Activated CD4-positive, alpha-beta memory T cell treated with anti-CD3 and anti-CD28 coated beads for 36 hours (primary cell): Measurements from ENCODE around the gene SLC38A5. TPM values are rescaled to one million over a fixed set of nuclear protein-coding genes. Genes with fewer than 3 reads are reported as not detected.

Experiments used
- CTCF ChIA-PET: fragments of 350-600 bp; sonication (Branson Sonifier 250); formaldehyde crosslinking; loops from one replicate; lab custom pipeline; 2021; ENCODE audit warnings: antibody characterized with exemption, inconsistent platforms; lab: Charles Lee
- POLR2A ChIA-PET: fragments of 350-600 bp; sonication (Branson Sonifier 250); formaldehyde crosslinking; loops from one replicate; lab custom pipeline; 2021; ENCODE audit warnings: antibody characterized with exemption; lab: Charles Lee
- DNase-seq: peaks from one replicate; pipeline ENCODE4 v3.0.0-alpha.2; 2020
- H3K27ac Mint-ChIP-seq: one replicate; pipeline ENCODE4 v1.8.0; 2021; ENCODE audit warnings: mixed read lengths
- H3K27me3 Mint-ChIP-seq: one replicate; pipeline ENCODE4 v1.8.0; 2021; ENCODE audit warnings: mixed read lengths
- H3K36me3 Mint-ChIP-seq: one replicate; pipeline ENCODE4 v1.8.0; 2021; ENCODE audit warnings: mixed read lengths
- H3K4me1 Mint-ChIP-seq: one replicate; pipeline ENCODE4 v1.8.0; 2021; ENCODE audit warnings: low read depth, mixed read lengths
- H3K4me3 Mint-ChIP-seq: one replicate; pipeline ENCODE4 v1.8.0; 2021; ENCODE audit warnings: mild to moderate bottlenecking, mixed read lengths
- H3K9me3 Mint-ChIP-seq: one replicate; pipeline ENCODE4 v1.8.0; 2021; ENCODE audit warnings: mixed read lengths
- intact Hi-C: fragments of 100-400 bp; cut with micrococcal nuclease; formaldehyde crosslinking; loops from one replicate; pipeline ENCODE4 v1.15.1; 2023
- total RNA-seq, 2 experiments: library from RNA; stranded (reverse); gene quantifications; one replicate each; pipeline ENCODE4 v1.2.3, GENCODE V29; 2021

The SLC38A5 gene
- total RNA-seq, 2 experiments from 2014 or later: 70.7 to 73.0 TPM

DNA sequence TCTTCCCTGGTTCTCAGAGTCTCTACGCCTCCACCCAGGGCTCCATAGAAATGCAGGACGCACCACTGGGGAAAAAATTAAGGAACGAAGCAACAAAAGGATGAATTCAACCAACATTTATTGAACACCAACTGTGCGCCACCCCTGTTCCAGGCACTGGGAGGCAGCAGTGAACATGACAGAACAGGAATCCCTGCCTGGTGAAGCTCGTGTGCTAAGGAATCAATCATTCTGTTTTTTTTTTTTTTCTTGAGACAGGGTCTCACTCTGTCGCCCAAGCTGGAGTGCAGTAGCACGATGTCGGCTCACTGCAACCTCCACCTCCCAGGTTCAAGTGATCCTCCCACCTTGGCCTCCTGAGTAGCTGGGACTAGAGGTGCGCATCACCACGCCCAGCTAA lies 4.1 kb upstream of the SLC38A5 start:
- ChIA-PET POLR2A (interaction anchor here (1.2 kb wide), 1 partner anchor 100 kb away, joined by 3 read pairs; the partner anchor contains the start of gene RBM3), CTCF (interaction anchor here (0.6 to 1.9 kb wide), 7 partner anchors 9 to 426 kb away, joined by 3 to 5 read pairs (median 4); no protein-coding TSS in a partner anchor)
- Mint-ChIP-seq H3K4me3 (no peak overlapping the region), H3K36me3 (peaks cover 9% of the 10 kb centered on the region), H3K27ac (no peak overlapping the region), H3K27me3 (no peaks in the 10 kb centered on the region), H3K9me3 (no peaks in the 10 kb centered on the region), H3K4me1 (peaks cover 28% of the 10 kb centered on the region)
- peak; percentile 38 for DNase-seq
- intact Hi-C loops: no loop called here

GRCh38 chrX:48473704-48473990 lies 3.6 kb upstream of the SLC38A5 start:
- no peaks in the 10 kb centered on the region for H3K27me3 Mint-ChIP-seq
- ChIA-PET CTCF (interaction anchor here (1.7 kb wide), 1 partner anchor 8 kb away, joined by 5 read pairs; no protein-coding TSS in a partner anchor), POLR2A (no interaction called here)
- peaks cover 9% of the 10 kb centered on the region for H3K36me3 Mint-ChIP-seq
- no peaks in the 10 kb centered on the region for H3K9me3 Mint-ChIP-seq
- no peak for DNase-seq
- no peak overlapping the region for H3K27ac Mint-ChIP-seq
- intact Hi-C loops: no loop called here
- H3K4me1 Mint-ChIP-seq: peaks cover 26% of the 10 kb centered on the region
- no peak overlapping the region for H3K4me3 Mint-ChIP-seq

GRCh38 chrX:48472851-48473703 lies 3.0 kb upstream of the SLC38A5 start:
- CTCF ChIA-PET: interaction anchor here (1.7 kb wide), 1 partner anchor 7 kb away, joined by 5 read pairs; no protein-coding TSS in a partner anchor
- Mint-ChIP-seq H3K27me3 (no peaks in the 10 kb centered on the region), H3K27ac (no peak overlapping the region), H3K4me1 (peaks cover 24% of the 10 kb centered on the region), H3K4me3 (no peak overlapping the region), H3K9me3 (no peaks in the 10 kb centered on the region), H3K36me3 (peaks cover 5% of the 10 kb centered on the region)
- POLR2A ChIA-PET: no interaction called here
- no peak for DNase-seq
- intact Hi-C loops: no loop called here

- no peak for DNase-seq
- no peak overlapping the region for H3K4me3 Mint-ChIP-seq
- H3K4me1 Mint-ChIP-seq: peaks cover 19% of the 10 kb centered on the region
- POLR2A ChIA-PET: no interaction called here
- intact Hi-C loops: no loop called here
- no peak overlapping the region for H3K27ac Mint-ChIP-seq
- H3K36me3 Mint-ChIP-seq: peaks cover 6% of the 10 kb centered on the region
- no peaks in the 10 kb centered on the region for H3K27me3 Mint-ChIP-seq
- CTCF ChIA-PET: no interaction called here
- H3K9me3 Mint-ChIP-seq: no peaks in the 10 kb centered on the region
These were observed 2.2 kb upstream of the SLC38A5 start for GRCh38 chrX:48472225-48472624.

GRCh38 chrX:48471504-48471903 lies 1.4 kb upstream of the SLC38A5 start:
- no peak for DNase-seq
- Mint-ChIP-seq H3K27me3 (no peaks in the 10 kb centered on the region), H3K4me1 (peaks cover 20% of the 10 kb centered on the region), H3K36me3 (peaks cover 12% of the 10 kb centered on the region), H3K9me3 (no peaks in the 10 kb centered on the region), H3K27ac (no peak overlapping the region), H3K4me3 (no peak overlapping the region)
- CTCF ChIA-PET: interaction anchor here (0.5 kb wide), 1 partner anchor 382 kb away, joined by 3 read pairs; no protein-coding TSS in a partner anchor
- intact Hi-C loops: no loop called here
- POLR2A ChIA-PET: no interaction called here

DNA sequence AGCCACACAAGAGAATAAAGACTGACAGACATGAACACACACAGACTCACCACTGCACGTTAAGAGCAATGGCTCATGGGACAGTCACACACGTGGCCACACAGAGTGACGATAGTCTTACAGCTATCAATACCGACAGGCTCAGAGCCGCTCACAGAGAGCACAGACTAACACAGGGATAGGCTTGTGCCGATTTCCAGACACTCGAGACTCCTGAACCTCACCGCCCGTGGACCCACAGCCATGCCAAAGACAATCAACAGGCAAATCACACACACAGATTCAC lies 716 bp upstream of the SLC38A5 start:
- Mint-ChIP-seq H3K9me3 (no peaks in the 10 kb centered on the region), H3K4me3 (no peak overlapping the region), H3K36me3 (peaks cover 16% of the 10 kb centered on the region), H3K4me1 (peaks cover 26% of the 10 kb centered on the region), H3K27me3 (no peaks in the 10 kb centered on the region), H3K27ac (no peak overlapping the region)
- intact Hi-C loops: no loop called here
- DNase-seq: no peak
- POLR2A ChIA-PET: no interaction called here
- CTCF ChIA-PET: interaction anchor here (0.5 kb wide), 1 partner anchor 382 kb away, joined by 3 read pairs; no protein-coding TSS in a partner anchor

DNA sequence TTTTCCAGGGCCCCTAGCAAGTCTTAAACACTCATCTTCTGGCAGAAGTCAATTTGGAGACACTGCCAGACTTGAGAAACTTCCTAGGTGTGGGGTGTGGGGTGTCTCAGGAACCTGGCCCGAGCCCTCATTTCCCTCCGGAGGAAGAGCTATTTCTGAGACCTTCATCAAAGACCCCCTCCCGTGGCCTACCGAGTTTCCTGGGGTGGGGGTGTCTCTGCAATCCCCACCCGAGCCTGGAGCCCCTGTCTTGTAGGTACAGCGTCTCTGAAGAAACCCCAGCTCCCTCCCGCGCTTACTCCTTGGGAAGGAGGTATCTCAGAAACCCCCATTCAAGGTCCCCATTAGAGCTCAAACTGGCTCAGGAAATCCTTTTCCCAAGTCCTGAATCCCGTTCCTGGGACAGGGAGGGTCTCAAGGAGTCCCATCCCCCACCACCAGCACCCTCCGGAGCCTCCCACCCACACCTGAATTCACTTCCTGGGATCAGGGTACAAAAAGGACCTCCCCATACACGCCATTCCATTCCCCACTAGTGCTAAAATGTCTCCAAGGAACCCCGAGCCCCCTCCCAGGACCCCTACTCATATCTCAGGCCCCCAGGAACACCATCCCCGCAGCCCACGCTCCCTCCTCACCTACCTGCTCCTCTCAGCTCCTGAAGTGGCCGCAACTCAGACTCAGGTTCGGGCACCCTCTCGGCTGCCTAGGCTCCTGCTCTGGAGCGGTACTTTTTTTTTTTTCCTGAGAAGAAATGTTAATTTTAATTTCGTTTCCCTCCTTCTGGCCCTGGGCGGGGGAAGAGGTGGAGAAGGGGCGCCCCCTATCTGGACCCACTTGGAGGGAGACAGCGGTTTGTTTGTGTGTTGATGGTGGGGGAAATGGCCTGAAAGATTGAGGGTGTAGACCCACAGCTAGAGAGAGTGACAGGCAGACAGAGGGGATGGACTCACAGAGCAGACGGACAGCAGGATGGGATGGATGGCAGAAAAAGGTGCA lies 1.1 kb downstream of the SLC38A5 start:
- Mint-ChIP-seq H3K36me3 (peaks cover 26% of the 10 kb centered on the region), H3K4me3 (peak overlapping the region; percentile 95), H3K4me1 (peaks cover 34% of the 10 kb centered on the region), H3K9me3 (no peaks in the 10 kb centered on the region), H3K27me3 (no peaks in the 10 kb centered on the region), H3K27ac (peak overlapping the region; percentile 93)
- intact Hi-C loops: loop anchor here (5.0 kb wide), 1 partner anchor 397 kb away; the partner anchor contains the start of gene ZNF630
- CTCF ChIA-PET: interaction anchor here (1.4 kb wide), 1 partner anchor 386 kb away, joined by 4 read pairs; no protein-coding TSS in a partner anchor
- peak; percentile 62 for DNase-seq
- POLR2A ChIA-PET: interaction anchor here (2.0 kb wide), 1 partner anchor 70 kb away, joined by 7 read pairs; the partner anchor contains the start of gene TBC1D25

GRCh38 chrX:48468247-48468671 lies 1.8 kb downstream of the SLC38A5 start:
- intact Hi-C loops: loop anchor here (5.0 kb wide), 1 partner anchor 396 kb away; the partner anchor contains the start of gene ZNF630
- Mint-ChIP-seq H3K36me3 (peaks cover 28% of the 10 kb centered on the region), H3K4me1 (peaks cover 36% of the 10 kb centered on the region), H3K27ac (peak overlapping the region; percentile 93), H3K27me3 (no peaks in the 10 kb centered on the region), H3K4me3 (peak overlapping the region; percentile 95), H3K9me3 (no peaks in the 10 kb centered on the region)
- ChIA-PET POLR2A (interaction anchor here (2.0 kb wide), 1 partner anchor 71 kb away, joined by 7 read pairs; the partner anchor contains the start of gene TBC1D25), CTCF (interaction anchor here (1.4 kb wide), 1 partner anchor 386 kb away, joined by 4 read pairs; no protein-coding TSS in a partner anchor)
- DNase-seq: peak; percentile 57

GRCh38 chrX:48467281-48467761 lies 2.7 kb downstream of the SLC38A5 start:
- POLR2A ChIA-PET: interaction anchor here (2.0 kb wide), 1 partner anchor 72 kb away, joined by 7 read pairs; the partner anchor contains the start of gene TBC1D25
- CTCF ChIA-PET: interaction anchor here (0.8 kb wide), 1 partner anchor 27 kb away, joined by 3 read pairs; no protein-coding TSS in a partner anchor
- intact Hi-C loops: loop anchor here (5.0 kb wide), 1 partner anchor 395 kb away; the partner anchor contains the start of gene ZNF630
- peaks cover 40% of the 10 kb centered on the region for H3K4me1 Mint-ChIP-seq
- DNase-seq: no peak
- H3K27me3 Mint-ChIP-seq: no peaks in the 10 kb centered on the region
- peak overlapping the region; percentile 95 for H3K4me3 Mint-ChIP-seq
- peaks cover 35% of the 10 kb centered on the region for H3K36me3 Mint-ChIP-seq
- H3K9me3 Mint-ChIP-seq: no peaks in the 10 kb centered on the region
- H3K27ac Mint-ChIP-seq: no peak overlapping the region

GRCh38 chrX:48466696-48467095 lies 3.4 kb downstream of the SLC38A5 start:
- Mint-ChIP-seq H3K27ac (no peak overlapping the region), H3K27me3 (no peaks in the 10 kb centered on the region), H3K36me3 (peaks cover 39% of the 10 kb centered on the region), H3K9me3 (no peaks in the 10 kb centered on the region), H3K4me3 (peak overlapping the region; percentile 48), H3K4me1 (peaks cover 40% of the 10 kb centered on the region)
- intact Hi-C loops: loop anchor here (5.0 kb wide), 1 partner anchor 394 kb away; the partner anchor contains the start of gene ZNF630
- ChIA-PET POLR2A (no interaction called here), CTCF (interaction anchor here (1.6 kb wide), 1 partner anchor 73 kb away, joined by 5 read pairs; the partner anchor contains the start of gene TBC1D25)
- peak; percentile 43 for DNase-seq

DNA sequence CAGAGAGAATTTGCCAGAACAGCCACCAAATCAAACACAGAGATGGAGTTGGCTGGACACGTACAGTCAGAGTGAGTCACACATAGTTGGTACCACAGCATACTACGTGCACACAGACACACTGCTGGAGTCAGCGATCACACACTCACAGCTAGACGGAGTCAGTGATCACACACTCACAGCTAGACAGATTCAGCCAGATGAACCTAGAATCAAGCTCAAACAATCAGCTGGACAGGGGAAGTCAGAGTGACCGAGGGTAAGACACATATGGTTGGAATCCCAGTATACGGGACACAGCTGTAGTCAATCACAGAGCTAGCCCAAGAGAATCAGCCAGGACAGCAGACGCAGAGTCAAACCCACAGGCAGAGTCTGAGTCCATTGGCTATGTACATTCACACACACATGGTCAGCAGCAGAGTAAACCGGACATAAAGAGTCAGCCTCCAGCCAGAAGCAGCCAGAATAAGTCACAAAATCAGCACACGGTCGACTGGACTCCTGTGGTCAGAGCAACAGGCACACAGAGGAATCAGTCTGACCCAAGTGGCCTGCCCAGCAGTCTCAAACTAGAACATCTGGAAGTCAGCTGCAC lies 4.6 kb downstream of the SLC38A5 start:
- Mint-ChIP-seq H3K36me3 (peaks cover 48% of the 10 kb centered on the region), H3K9me3 (no peaks in the 10 kb centered on the region), H3K4me3 (peak overlapping the region; percentile 10), H3K4me1 (peaks cover 40% of the 10 kb centered on the region), H3K27me3 (no peaks in the 10 kb centered on the region), H3K27ac (no peak overlapping the region)
- intact Hi-C loops: loop anchor here (5.0 kb wide), 1 partner anchor 393 kb away; the partner anchor contains the start of gene ZNF630
- ChIA-PET CTCF (interaction anchor here (1.5 to 1.6 kb wide), 3 partner anchors 9 to 383 kb away, joined by 3 to 5 read pairs (median 5); partner anchors contain the start of gene TBC1D25), POLR2A (no interaction called here)
- no peak for DNase-seq
